Astrocyte (in vitro differentiated cells and primary cell): ENCODE results near the gene SIK3. TPM values are rescaled to one million over a fixed set of nuclear protein-coding genes. Genes with fewer than 3 reads are reported as not detected.

Experiments
- DNase-seq: peaks from one replicate; pipeline ENCODE4 v3.0.0-alpha.2; 2010; ENCODE audit warnings: low read depth
- FAIRE-seq: peaks from 2 replicates; lab custom pipeline; 2011; peaks lifted over from hg19 to GRCh38; lab: Jason Lieb, UNC
- H2AFZ ChIP-seq: 2 replicates; pipeline ENCODE4 v1.6.0; 2012; ENCODE audit warnings: low read depth, low read length, inconsistent platforms
- H3K27ac ChIP-seq: 2 replicates; pipeline ENCODE4 v1.5.1; 2011; ENCODE audit warnings: low read depth, low read length, inconsistent platforms
- H3K27me3 ChIP-seq: 2 replicates; pipeline ENCODE4 v1.6.0; 2011; ENCODE audit warnings: low read length, inconsistent platforms; ENCODE audit not compliant: insufficient read depth
- H3K36me3 ChIP-seq: 2 replicates; pipeline ENCODE4 v1.5.1; 2011; ENCODE audit warnings: low read length, inconsistent platforms; ENCODE audit not compliant: insufficient read depth
- H3K4me1 ChIP-seq: 2 replicates; pipeline ENCODE4 v1.5.1; 2011; ENCODE audit warnings: low read length, inconsistent platforms; ENCODE audit not compliant: insufficient read depth
- H3K4me2 ChIP-seq: 2 replicates; pipeline ENCODE4 v1.6.0; 2012; ENCODE audit warnings: low read length, inconsistent platforms
- H3K4me3 ChIP-seq: 2 replicates; pipeline ENCODE4 v1.5.1; 2011; ENCODE audit warnings: low read depth, mild to moderate bottlenecking, low read length, inconsistent platforms; ENCODE audit not compliant: insufficient read depth
- H3K79me2 ChIP-seq: 2 replicates; pipeline ENCODE4 v1.6.0; 2012; ENCODE audit warnings: mild to moderate bottlenecking, low read length, inconsistent platforms; ENCODE audit not compliant: insufficient read depth
- H3K9ac ChIP-seq: 2 replicates; pipeline ENCODE4 v1.6.0; 2012; ENCODE audit warnings: mild to moderate bottlenecking, low read length, inconsistent platforms
- H3K9me3 ChIP-seq: 2 replicates; pipeline ENCODE4 v1.5.1; 2012; ENCODE audit warnings: low read depth, mild to moderate bottlenecking, low read length, inconsistent platforms; ENCODE audit not compliant: insufficient read depth
- H4K20me1 ChIP-seq: 2 replicates; pipeline ENCODE4 v1.6.0; 2012; ENCODE audit warnings: low read length, inconsistent platforms; ENCODE audit not compliant: insufficient read depth
- H3K27ac Mint-ChIP-seq: one replicate; pipeline ENCODE4 v1.8.0; 2021; ENCODE audit warnings: mild to moderate bottlenecking, mixed read lengths; ENCODE audit not compliant: unreplicated experiment
- H3K27me3 Mint-ChIP-seq: one replicate; pipeline ENCODE4 v1.8.0; 2021; ENCODE audit warnings: low read depth, mixed read lengths; ENCODE audit not compliant: unreplicated experiment
- H3K36me3 Mint-ChIP-seq: one replicate; pipeline ENCODE4 v1.8.0; 2021; ENCODE audit warnings: low read depth, mixed read lengths; ENCODE audit not compliant: unreplicated experiment
- H3K4me1 Mint-ChIP-seq: one replicate; pipeline ENCODE4 v1.8.0; 2021; ENCODE audit warnings: low read depth, mixed read lengths; ENCODE audit not compliant: unreplicated experiment
- H3K4me3 Mint-ChIP-seq: one replicate; pipeline ENCODE4 v1.8.0; 2021; ENCODE audit warnings: mild to moderate bottlenecking, moderate library complexity, mixed read lengths; ENCODE audit not compliant: unreplicated experiment
- H3K9me3 Mint-ChIP-seq: one replicate; pipeline ENCODE4 v1.8.0; 2021; ENCODE audit warnings: mild to moderate bottlenecking, mixed read lengths; ENCODE audit not compliant: unreplicated experiment
- EZH2 ChIP-seq: IDR thresholded peaks from 2 replicates; pipeline ENCODE4 v1.6.1; 2012; ENCODE audit warnings: mild to moderate bottlenecking, low read length, inconsistent platforms; ENCODE audit not compliant: insufficient read depth
- total RNA-seq: library from RNA; stranded (reverse); gene quantifications from 2 replicates; pipeline ENCODE4 v1.2.1, GENCODE V29; 2021
- TF ChIP-seq, protein P1 (sequence below): IDR thresholded peaks from 2 replicates; pipeline ENCODE4 v1.5.1; 2011; ENCODE audit warnings: low read depth, mild to moderate bottlenecking, inconsistent platforms, low read length, moderate library complexity; ENCODE audit not compliant: insufficient read depth

Gene SIK3
- total RNA-seq, 1 donor from 2014 or later: 34.4 TPM

DNA sequence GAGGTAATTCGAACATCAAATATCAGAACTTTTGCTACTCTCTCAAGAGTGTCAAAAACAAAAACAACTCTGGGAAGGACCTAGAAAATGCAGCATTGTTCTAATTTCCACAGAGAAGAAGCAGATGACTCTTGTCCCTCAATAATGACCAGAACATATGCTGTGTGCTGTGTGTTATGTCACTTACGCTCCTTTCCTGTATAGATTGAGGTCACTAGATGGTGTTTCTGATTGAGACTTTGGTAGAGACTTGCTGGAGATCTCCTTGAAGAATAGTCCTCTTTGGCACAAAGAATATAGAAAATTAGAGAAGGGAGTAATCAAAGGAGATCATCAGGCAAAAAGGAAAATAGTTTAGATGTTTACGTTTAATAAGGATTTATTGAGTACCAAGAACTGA, 2.3 kb upstream of the SIK3 start:
- Mint-ChIP-seq H3K4me1 (peaks cover 15% of the 10 kb centered on the region), H3K9me3 (no peaks in the 10 kb centered on the region), H3K36me3 (no peaks in the 10 kb centered on the region), H3K27ac (no peak overlapping the region), H3K27me3 (no peaks in the 10 kb centered on the region), H3K4me3 (no peak overlapping the region)
- Histone ChIP-seq H3K79me2 (peaks cover 29% of the 10 kb centered on the region), H3K4me1 (peaks cover 21% of the 10 kb centered on the region), H3K4me3 (no peak overlapping the region), H3K9ac (no peak overlapping the region), H4K20me1 (peaks cover 20% of the 10 kb centered on the region), H3K9me3 (no peaks in the 10 kb centered on the region), H3K27me3 (no peaks in the 10 kb centered on the region), H3K36me3 (no peaks in the 10 kb centered on the region), H3K27ac (no peak overlapping the region), H2AFZ (no peak overlapping the region), H3K4me2 (no peak overlapping the region)
- no peak for TF ChIP-seq EZH2
- TF ChIP-seq, protein P1, sequence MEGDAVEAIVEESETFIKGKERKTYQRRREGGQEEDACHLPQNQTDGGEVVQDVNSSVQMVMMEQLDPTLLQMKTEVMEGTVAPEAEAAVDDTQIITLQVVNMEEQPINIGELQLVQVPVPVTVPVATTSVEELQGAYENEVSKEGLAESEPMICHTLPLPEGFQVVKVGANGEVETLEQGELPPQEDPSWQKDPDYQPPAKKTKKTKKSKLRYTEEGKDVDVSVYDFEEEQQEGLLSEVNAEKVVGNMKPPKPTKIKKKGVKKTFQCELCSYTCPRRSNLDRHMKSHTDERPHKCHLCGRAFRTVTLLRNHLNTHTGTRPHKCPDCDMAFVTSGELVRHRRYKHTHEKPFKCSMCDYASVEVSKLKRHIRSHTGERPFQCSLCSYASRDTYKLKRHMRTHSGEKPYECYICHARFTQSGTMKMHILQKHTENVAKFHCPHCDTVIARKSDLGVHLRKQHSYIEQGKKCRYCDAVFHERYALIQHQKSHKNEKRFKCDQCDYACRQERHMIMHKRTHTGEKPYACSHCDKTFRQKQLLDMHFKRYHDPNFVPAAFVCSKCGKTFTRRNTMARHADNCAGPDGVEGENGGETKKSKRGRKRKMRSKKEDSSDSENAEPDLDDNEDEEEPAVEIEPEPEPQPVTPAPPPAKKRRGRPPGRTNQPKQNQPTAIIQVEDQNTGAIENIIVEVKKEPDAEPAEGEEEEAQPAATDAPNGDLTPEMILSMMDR: no peak
- no peak for FAIRE-seq
- DNase-seq: no peak

DNA sequence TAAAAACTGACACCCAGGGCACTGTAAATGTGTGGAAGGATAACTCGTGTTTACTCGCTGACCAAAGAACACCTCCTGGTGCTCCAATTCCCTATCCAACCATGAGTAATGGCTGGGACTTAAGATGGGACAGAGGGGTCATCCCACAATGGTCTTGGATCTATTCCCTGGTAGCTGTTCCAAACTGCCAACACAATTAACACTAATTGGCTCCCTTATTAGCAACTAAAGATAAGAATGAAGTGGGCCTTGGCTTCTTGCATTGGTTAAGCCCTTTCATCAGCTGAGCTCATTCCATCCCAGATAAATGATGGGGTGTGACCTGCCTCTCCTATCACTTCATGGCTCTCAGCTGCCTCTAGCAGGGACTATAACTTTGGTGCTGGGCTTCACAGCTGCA, 1.5 kb upstream of the SIK3 start:
- Mint-ChIP-seq H3K36me3 (no peaks in the 10 kb centered on the region), H3K9me3 (no peaks in the 10 kb centered on the region), H3K27me3 (no peaks in the 10 kb centered on the region), H3K4me3 (peak overlapping the region; percentile 92), H3K27ac (no peak overlapping the region), H3K4me1 (peaks cover 23% of the 10 kb centered on the region)
- Histone ChIP-seq H3K9ac (no peak overlapping the region), H3K9me3 (no peaks in the 10 kb centered on the region), H3K4me3 (no peak overlapping the region), H3K79me2 (peaks cover 37% of the 10 kb centered on the region), H3K27me3 (no peaks in the 10 kb centered on the region), H2AFZ (no peak overlapping the region), H3K4me1 (peaks cover 27% of the 10 kb centered on the region), H4K20me1 (peaks cover 29% of the 10 kb centered on the region), H3K27ac (no peak overlapping the region), H3K36me3 (no peaks in the 10 kb centered on the region), H3K4me2 (no peak overlapping the region)
- FAIRE-seq (no peak), DNase-seq (no peak)
- TF ChIP-seq, protein P1: no peak
- no peak for TF ChIP-seq EZH2

DNA sequence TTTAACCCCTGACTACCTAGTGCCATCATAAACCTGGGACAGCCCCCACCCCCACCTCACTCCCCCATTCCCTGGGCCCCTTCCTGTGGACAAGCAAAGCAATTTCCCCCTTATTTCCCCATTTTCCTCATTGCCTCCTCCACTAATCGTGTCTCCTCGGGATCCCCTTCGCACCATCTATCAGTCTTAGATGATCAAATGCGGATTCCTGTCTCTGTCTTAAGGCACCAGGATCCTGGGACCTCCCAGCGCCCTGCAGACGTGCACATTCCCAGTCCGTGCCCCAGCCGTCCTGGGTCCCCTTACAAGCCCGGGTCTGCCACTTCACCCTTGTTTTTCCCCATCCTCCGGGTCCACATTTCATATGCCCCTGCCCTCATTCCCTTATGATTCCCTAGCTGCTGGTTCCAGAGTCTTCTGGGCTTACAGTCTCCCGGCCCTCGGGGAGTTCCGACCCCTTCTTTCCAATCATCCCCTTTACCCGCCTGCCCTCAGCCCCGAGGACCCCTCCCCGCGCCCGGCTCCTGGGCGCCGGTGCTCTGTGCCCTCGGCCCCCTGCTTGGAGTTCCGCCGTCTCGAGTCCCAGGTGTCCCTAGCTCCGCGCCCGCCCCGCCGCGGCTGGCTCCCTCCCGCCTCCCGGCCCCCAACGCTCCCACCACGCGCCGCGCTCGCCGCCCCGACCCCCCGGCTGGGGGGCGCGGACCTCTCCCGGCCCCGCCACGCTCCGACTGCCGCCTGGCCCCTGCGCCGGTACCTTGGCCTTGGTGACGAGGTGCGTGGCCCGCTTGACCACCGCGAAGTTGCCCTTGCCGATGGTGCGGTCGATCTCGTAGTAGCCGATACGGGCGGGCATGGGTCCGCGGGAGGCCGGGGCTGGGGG, 599 bp downstream of the SIK3 start:
- H3K36me3 Mint-ChIP-seq: no peaks in the 10 kb centered on the region
- H3K27ac Mint-ChIP-seq: peak overlapping the region; percentile 96
- FAIRE-seq (no peak), DNase-seq (no peak)
- Histone ChIP-seq H3K4me2 (peak overlapping the region; percentile 95), H3K4me3 (peak overlapping the region; percentile 63), H3K9ac (peak overlapping the region; percentile 95), H3K79me2 (peaks cover 58% of the 10 kb centered on the region), H3K27me3 (no peaks in the 10 kb centered on the region), H2AFZ (peak overlapping the region; percentile 68), H3K4me1 (peaks cover 30% of the 10 kb centered on the region), H3K9me3 (no peaks in the 10 kb centered on the region), H4K20me1 (peaks cover 45% of the 10 kb centered on the region), H3K27ac (peak overlapping the region; percentile 73), H3K36me3 (no peaks in the 10 kb centered on the region)
- H3K27me3 Mint-ChIP-seq: no peaks in the 10 kb centered on the region
- no peaks in the 10 kb centered on the region for H3K9me3 Mint-ChIP-seq
- H3K4me3 Mint-ChIP-seq: peak overlapping the region; percentile 99
- H3K4me1 Mint-ChIP-seq: peaks cover 26% of the 10 kb centered on the region
- TF ChIP-seq, protein P1: no peak
- TF ChIP-seq EZH2: no peak
